GM18909 (cell line): ENCODE results near the gene STC2.
A peak's percentile ranks its signal among the peaks of the same experiment; 100 is the strongest.
"Not testable (repeated sequence)": the region's sequence is repeated elsewhere in the genome, so short reads cannot be mapped to it uniquely, and the experiment has no call there.

Source experiments
- ATAC-seq: cut with Tn5 transposase; IDR thresholded peaks from one replicate; pipeline ENCODE4 v1.9.1; 2021; ENCODE audit warnings: mild to moderate bottlenecking; ENCODE audit not compliant: unreplicated experiment, poor library complexity

STC2 gene, protein sequence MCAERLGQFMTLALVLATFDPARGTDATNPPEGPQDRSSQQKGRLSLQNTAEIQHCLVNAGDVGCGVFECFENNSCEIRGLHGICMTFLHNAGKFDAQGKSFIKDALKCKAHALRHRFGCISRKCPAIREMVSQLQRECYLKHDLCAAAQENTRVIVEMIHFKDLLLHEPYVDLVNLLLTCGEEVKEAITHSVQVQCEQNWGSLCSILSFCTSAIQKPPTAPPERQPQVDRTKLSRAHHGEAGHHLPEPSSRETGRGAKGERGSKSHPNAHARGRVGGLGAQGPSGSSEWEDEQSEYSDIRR

DNA sequence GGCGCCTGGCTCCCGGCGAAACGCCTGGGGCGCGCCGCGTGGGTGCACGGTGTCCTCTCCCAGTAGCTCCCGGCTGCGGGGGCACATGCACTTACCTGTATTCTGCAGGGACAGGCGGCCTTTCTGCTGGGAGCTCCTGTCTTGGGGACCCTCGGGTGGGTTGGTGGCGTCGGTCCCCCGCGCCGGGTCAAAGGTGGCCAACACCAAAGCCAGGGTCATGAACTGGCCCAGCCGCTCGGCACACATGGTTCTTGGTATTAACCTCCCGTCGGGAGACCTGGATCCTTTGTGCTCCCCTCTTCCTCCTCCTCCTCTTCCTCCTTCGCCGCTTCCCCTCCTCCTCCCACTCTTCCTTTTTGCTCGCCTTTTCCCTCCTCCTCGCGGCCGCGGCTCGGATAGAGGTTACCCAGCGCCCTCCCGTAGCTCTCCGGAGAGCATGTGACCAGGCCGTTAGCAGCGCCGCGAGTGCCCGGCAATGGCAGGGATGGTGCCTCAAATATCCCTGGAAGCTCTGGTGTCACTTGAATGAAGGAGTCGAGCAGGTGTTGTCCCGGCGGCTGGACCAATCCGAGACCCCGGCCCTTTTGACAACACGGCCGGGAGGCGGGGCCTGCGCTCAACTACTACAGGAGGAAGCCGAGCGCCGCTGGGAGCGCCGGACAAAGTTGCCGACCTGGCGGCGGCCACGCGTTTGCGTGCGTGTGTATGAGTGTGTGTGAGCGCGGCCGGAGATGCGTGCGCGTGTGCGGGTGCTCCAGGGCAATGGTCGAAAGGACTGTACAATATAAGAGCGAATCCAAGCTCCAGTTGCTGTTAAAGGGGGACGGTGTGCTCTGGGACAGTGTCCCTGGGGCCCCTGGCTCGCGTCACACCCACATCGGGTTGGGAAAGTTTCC is at the start of gene STC2:
TSS of gene STC2 (minus strand) at position 467 of the 896 bp plus-strand sequence. CDS start at position 246, 221 bp downstream.
- ATAC-seq, result peak; percentile 50

DNA sequence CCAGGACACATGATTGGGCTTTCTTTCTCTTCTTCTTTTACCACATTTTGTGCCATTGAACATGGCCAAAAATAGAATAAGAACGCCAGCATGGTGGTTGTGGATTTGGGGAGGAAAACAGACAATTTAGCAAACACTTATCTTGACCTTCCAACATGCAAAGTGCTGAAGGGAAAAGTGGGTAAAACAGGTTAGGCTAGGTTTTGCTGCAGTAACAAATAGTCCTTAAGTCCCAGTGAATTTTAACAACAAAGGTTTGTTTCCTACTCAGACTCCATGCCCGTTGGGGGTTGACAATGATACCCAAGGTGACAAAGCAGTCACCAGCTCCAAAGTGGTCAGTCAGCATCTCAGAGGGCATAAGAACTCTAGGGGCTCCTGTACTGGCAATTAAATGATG is 43.2 kb upstream of the STC2 start:
- ATAC-seq, result no peak

GRCh38 chr5:173363406-173363805 is 35.2 kb upstream of the STC2 start:
- ATAC-seq, result not testable (repeated sequence)

DNA sequence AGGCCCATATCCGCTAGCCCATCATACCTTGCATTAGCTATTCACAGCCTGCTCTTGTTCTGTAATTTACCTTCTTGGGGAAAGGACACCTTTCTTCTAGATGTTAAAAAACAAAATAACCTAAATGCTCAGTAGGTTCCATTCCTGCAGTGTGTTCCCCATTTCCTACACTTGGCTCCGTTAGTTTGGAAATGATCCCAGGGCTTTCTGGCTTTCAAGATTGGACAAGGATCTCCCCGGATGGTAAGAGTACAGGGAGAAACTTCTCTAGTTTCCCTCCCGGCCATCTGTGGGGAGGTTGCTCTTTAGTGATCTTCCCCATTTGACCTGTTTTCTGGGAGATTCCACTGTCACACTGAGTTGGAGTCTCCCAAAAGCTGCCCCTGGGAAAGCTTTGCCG is 27.3 kb upstream of the STC2 start:
- ATAC-seq, result no peak

DNA sequence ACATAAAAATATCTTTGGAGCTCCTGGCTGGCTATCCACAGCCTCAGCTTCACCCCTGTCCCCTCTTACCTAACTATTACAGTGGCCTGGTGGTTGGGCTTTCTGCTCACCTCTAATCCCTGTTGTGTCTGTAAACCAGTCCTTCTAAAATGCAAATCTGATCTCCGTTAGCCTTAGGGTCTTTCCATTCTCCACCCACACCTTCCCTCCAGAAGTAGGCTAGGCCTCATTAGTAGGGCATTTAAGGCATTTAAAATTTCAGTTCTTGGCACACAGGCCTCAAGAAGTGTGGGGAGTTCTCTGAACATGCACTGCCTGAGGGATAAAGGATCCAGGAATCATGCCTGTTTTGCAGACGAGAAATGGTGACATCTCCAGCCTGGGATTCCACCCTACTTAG is 26.4 kb upstream of the STC2 start:
- ATAC-seq, result no peak

- ATAC-seq, result no peak
Observed at GRCh38 chr5:173352366-173353349, 24.4 kb upstream of the STC2 start.

- no peak for ATAC-seq
Observed at GRCh38 chr5:173342813-173343755, 14.9 kb upstream of the STC2 start.

DNA sequence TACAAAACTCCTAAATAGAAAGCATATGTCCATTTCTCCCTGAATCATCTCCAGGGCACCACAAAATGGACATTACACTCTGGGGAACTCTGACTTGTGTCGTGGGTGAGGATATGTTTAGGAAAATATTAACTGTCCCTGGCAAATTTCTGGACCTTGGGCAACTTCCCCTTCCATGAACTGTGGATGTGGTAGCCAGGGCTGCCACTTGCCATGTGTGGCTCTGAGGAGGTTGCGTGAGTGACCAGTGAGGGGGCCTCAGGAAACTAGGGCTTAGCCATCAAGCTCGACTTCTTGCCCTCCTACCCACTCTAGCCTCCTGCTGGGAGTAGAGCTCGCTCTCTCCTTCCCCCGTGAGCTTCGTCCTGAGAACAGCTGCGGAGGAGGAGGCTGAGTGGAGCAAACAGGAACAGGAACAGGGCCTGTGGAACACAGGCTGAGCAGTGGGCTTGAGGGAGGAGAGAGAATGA is 13.8 kb upstream of the STC2 start:
- no peak for ATAC-seq

- ATAC-seq, result no peak
Observed at GRCh38 chr5:173340984-173341383, 12.8 kb upstream of the STC2 start.

DNA sequence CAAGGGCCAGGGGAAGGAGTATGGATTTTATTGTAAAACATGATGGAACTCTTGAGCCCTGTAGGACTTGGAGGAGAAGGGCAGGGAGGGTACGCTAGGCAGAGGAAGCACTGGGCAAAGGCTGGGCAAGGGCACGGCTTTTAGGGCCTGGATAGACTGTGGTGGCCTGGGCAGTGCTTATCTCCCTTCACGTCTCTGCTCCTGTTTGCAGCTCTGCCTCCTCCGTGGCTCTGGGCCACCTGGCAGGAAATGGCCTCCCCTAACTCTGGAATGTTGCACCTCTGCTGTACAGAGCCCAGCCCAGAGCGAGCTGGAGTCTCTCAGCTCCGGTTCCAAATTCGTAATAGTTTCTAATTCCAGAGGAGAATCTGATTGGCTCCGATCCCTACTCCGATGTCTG is 12.2 kb upstream of the STC2 start:
- no peak for ATAC-seq

- ATAC-seq, result no peak
Observed at GRCh38 chr5:173339286-173339685, 11.1 kb upstream of the STC2 start.

GRCh38 chr5:173338380-173339015 is 10.3 kb upstream of the STC2 start:
- ATAC-seq, result no peak

DNA sequence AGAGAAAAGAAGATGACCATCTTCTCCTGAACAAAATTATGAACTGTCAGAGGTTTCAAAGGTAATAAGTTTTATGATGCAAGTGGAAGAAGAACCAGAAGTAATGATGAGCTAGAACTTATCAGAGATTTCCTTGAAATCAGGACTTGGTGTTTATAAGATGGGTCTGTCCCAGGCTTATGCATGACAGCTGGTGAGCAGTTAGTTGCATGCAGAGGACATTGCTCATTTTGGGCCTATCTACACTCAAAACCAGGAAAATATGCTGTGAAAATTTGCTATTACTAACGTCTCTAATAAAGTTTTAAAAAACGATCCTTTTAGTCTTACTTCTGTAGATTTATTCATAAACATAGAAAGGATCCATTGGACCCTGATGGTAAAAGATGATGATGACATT is 6.6 kb upstream of the STC2 start:
- ATAC-seq, result no peak

- no peak for ATAC-seq
Observed at GRCh38 chr5:173333925-173334661, 5.9 kb upstream of the STC2 start.

DNA sequence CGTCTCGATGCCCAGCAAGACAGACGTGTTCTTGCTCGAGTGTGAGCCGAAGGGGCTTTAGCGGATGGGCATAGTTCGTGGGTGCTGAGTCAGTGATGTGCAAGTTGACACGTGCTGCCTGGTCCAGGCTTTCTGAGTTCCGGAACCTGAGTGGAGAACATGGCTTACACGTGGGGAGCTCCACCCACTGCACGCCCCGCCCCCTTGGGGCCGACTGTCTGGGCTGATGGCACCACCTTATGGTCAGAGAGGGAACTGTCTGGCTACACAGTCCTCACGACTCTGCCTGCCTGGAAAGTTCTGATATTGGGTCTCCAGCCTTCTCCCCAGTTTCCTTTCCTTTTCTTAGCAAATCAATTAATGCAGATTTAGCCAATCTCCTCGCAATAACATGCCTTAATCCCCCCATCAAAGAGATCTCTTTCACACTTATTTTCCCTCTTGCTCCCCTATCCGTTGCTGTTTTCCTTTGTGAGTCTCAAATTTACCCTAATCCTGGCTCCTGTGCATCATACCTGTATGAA is 3.8 kb upstream of the STC2 start:
- ATAC-seq, result peak; percentile 64

GRCh38 chr5:173331287-173331686 is 3.1 kb upstream of the STC2 start:
- no peak for ATAC-seq

DNA sequence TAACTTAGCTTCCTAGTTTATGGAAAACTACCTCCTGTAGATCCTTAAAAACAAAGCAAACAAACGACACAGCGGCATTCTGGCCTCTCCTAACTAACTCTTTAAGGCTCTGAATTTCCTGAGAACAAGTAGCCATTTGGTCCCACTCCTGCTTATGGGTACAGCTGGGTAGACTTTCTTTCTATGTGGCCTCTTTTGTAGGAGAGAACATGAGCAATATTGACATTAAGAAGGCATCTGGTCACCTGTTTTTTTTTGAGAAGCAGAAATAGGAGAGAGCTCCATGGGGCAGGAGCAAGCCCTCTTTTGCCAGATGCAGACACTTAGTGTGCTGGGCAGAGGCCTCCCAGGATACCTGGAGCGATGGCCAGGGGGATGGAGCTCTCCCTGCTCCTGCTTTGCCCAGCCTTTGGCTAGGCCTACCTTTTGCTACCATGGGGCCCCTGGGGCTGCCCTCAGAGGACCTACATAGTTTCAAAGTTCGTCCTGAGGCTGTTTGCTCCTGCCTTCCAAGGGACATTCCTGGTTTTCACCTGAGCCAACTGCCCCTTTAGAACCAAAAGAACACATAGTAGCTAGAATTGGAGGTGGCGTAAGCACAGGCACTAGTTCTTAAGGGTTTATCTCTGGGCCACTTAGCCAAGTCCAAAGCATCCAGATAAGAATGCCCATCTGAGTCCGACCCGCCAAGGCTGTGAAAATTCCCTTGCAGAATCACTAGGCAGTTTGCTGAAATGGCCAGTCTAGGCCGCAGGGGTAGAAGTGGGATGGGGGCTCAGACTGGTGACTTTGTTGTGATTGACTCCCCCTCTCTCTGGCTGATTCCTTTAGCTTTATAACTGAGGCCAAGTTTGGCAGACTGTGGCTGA is 2.4 kb upstream of the STC2 start:
- no peak for ATAC-seq
